Activated CD4-positive, alpha-beta T cell treated with anti-CD3 and anti-CD28 coated beads, Interleukin-10, Interleukin-2, amounts not matched to agents 100 ng/mL and 50 ng/mL, durations not matched to agents 16 hours and 8 hours (primary cell): ENCODE data around the gene ERC1.
A peak's percentile ranks its signal among the peaks of the same experiment; 100 is the strongest.
"Not testable (repeated sequence)": the region's sequence is repeated elsewhere in the genome, so short reads cannot be mapped to it uniquely, and the experiment has no call there.

Experiments
- DNase-seq: peaks from one replicate; pipeline ENCODE4 v3.0.0-alpha.2; 2020

The ERC1 gene

GRCh38 chr12:988646-989045 is 2.4 kb upstream of the ERC1 start:
- no peak for DNase-seq

DNA sequence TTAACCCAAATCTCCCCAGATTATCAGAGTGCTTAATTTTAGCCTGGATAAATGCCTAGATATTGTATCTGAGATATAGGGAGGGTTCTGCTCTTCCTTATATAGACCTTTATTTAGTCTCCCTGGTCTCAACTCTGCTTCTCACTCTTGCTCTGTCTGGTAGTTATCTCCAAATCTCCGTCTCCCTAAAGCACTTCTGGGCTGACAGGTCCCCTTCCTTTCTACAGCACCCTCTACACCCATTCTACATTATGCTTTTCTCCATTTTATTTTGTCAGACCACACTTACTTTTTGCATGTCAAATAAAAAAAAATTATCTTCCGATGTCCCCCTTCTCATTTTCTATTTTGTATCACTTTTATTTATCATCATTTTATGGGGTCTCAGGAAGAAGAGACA is 2.0 kb upstream of the ERC1 start:
- no peak for DNase-seq

GRCh38 chr12:989751-990660 is 1.0 kb upstream of the ERC1 start:
- DNase-seq: peak; percentile 61

GRCh38 chr12:991350-992333 is 619 bp downstream of the ERC1 start:
- DNase-seq: peak; percentile 8

DNA sequence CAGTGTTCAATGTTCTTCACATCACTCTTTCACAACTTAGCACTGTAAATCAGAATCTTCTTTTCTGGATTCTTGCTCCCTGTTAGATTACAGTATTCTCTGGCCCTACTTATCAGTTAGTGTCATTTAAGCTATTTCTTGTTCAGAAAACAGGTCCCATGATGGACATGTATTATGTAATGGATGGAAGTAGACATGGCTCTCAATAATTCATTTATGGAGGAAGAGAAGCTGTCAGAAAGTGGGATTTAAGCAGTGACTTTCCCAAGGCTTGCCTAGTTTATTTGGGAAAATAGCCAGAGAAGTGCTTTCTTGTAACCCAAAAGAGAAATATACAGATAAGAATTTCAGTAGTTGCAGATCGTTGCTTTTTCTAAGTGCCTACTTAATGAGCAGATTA is 1.6 kb downstream of the ERC1 start:
- no peak for DNase-seq

DNA sequence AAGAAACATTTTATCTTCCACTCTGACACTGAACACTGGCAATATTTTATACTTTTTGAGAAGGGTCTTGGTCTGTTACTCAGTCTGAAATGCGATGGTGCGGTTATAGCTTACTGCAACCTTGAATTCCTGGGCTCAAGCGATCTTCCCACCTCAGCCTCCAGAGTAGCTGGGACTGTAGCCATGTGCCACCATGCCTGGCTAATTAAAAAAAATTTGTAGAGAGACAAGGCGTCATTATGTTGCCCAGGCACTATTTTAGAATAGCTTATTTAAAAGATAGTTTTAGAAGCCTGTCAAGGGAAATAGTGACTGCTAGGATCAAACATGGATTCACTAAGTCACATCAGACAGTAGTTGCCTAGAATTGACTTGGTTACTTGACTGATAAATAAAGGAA is 5.9 kb downstream of the ERC1 start:
- no peak for DNase-seq

DNA sequence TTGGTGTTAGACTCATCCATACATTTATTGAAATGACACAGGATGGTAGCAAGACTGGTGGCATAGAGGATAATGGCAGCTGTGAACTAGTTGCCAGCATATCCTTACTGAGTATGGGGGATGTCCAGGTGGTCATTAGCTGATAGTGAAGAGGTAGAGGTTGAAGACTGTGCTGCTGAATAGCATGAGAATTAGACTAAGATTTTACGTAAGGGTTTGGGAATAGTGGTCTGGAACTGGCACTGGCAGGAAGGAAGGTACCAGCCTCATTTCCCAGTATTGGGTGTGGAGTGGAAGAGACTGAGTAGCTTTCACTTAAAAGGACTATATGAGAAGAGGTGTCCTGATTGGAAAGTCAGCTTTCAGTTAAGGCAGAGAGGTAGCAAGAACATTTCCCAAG is 6.5 kb downstream of the ERC1 start:
- DNase-seq: no peak

GRCh38 chr12:998020-998874 is 7.2 kb downstream of the ERC1 start:
- no peak for DNase-seq

GRCh38 chr12:999736-1000135 is 8.7 kb downstream of the ERC1 start:
- DNase-seq: not testable (repeated sequence)

DNA sequence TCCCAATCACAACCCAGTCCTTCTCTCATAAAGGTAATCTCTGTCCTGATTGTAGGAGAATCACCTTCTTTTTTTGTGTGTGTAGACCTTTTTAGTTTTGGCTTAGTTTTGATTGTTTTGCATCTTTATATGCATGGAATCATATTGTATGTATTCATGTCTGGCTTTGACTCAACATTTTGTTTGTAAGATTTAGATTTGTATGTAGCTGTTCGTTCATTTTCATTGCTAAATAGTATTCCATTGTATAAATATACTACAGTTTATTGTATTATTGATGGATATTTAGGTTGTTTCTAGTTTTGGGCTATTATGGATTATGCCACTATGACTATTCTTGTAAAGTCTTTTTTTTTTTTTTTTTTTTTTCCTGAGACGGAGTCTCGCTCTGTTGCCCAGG is 10.5 kb downstream of the ERC1 start:
- DNase-seq: no peak

- no peak for DNase-seq
Measured at GRCh38 chr12:1003600-1004271, 12.7 kb downstream of the ERC1 start.

- no peak for DNase-seq
Measured at GRCh38 chr12:1006255-1006654, 15.2 kb downstream of the ERC1 start.

DNA sequence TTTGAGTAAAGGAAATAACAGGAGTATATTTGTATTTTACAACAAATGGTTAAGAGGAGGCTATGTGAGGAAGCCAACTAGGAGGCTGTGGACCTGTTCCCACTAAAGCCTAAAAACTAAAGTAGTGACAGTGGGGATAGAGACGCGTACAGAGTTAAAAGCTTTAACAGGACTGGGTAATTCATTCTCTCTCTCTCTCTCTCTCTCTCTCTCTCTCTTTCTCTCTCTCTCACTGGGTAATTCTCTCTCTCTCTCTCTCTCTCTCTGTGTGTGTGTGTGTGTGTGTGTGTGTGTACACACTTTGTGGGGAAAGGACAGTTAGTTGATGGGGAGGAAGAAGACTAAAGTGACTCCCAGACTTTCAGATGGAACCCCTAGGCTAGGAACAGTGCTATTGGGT is 16.3 kb downstream of the ERC1 start:
- no peak for DNase-seq

GRCh38 chr12:1007994-1008393 is 17.0 kb downstream of the ERC1 start:
- DNase-seq: no peak

DNA sequence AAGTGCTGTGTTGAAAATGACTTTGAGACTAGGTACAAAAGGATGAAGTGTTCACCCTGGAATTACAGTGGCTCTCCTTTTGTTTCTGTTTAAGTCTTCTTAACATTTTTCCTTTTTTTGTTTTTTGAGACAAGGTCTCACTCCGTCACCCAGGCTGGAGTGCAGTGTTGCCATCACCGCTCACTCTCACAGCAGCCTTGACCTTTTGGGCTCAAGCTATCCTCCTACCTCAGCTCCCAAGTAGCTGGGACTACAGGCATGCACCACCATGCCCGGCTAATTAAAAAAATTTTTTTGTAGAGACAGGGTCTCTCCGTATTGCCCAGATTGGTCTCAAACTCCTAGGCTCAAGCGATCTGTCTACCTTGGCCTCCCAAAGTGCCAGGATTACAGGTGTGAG is 20.1 kb downstream of the ERC1 start:
- DNase-seq: no peak

DNA sequence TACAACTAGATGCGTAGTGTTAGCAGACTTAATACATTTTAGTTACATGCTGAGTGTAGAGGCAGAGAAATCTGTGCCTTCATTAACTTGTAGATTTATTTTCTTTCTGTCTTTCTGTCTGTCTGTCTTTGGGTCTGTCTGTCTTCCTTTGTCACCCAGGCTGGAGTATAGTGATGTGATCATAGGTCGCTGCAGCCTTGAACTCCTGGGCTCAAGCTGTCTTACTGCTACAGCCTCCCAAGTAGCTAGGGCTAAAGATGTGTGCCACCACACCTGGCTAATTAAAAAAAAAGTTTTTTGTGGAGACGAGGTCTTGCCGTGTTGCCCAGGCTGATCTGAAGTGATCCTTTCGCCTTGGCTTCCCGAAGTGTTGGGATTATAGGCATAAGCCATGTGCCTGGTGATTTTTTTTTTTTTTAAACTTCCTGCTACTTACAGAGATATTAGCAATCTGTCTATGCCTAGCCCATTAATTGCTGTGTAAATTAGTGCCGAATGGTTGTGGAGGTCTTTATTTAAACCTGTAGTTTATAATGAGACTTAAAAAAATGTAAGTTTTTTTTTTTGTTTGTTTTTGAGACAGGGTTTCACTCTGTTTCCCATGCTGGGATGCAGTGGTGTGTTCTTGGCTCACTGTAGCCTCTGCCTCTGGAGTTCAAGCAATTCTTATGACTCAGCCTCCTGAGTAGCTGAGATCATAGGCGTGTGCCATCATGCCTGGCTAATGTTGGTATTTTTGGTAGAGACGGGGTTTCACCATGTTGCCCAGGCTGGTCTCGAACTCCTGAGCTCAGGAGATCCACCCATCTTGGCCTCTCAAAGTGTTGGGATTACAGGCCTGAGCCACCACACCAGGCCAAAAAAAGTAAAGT is 22.8 kb downstream of the ERC1 start:
- DNase-seq: no peak

- DNase-seq: no peak
Measured at GRCh38 chr12:1019283-1019682, 28.3 kb downstream of the ERC1 start.

- no peak for DNase-seq
Measured at GRCh38 chr12:1020389-1020788, 29.4 kb downstream of the ERC1 start.

DNA sequence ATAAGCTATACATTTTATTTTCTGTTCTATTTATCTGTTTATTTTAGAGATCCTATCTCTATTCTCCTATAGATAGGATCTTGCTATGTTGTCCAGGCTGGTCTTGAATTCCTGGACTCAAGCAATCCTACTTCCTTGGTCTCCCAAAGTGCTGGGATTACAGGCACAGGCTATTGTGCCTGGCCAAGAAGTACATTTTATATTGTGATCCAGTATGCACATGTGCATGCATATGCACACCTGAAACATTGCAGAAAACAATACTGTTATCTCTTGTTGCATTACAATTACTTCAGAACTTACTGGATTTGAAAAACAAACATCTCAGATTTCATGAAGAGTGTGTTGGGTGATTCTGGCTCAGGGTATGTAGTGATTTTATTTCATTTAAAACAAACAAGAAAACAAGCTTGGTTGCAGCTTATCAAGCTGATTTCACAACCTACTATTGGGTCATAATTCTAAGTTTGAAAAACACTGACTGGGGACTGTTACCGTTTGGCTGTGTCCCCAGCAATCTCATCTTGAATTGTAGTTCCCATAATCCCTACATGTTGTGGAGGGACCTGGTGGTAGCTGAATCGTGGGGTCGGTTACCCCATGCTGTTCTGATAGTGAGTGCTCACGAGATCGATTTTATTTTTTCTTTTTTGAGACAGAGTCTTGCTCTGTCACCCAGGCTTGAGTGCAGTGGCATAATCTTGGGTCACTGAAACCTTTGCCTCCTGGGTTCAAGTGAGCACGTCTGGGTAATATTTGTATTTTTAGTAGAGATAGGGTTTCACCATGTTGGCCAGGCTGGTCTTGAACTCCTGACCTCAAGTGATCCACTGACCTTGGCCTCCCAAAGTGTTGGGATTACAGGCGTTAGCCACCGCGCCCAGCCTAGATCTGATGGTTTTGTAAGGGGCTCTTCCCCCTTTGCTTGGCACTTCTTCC is 31.3 kb downstream of the ERC1 start:
- no peak for DNase-seq

- DNase-seq: no peak
Measured at GRCh38 chr12:1030779-1031178, 39.8 kb downstream of the ERC1 start.
